Activated CD4-positive, alpha-beta T cell treated with anti-CD3 and anti-CD28 coated beads, Interleukin-2, amount 50 U/mL, for 16 hours (primary cell): ENCODE data around the gene OR4C46.
"Not testable (repeated sequence)": the region's sequence is repeated elsewhere in the genome, so short reads cannot be mapped to it uniquely, and the experiment has no call there.

Experiments used
- DNase-seq: peaks from one replicate; pipeline ENCODE4 v3.0.0-alpha.2; 2020

Gene OR4C46

DNA sequence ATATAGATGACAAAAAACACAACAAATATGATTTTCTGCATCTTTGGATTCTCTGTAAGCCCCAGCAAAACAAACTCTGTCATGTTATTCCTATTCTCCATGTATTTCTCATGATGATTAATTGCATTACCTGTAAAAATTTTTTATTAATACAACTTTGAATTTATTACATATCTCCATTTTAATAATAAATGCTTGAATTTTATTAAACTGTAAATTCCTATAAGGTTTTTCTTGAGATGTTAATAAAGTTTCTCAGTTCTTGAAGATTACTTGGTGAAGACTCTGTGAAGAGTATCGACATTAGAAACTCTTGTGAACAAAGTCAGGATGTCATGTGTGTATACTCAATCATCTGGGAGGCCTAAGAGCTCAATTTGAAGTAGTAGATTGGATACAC is at the start of gene OR4C46:
TSS of gene OR4C46 (minus strand) at position 101 of the 400 bp plus-strand sequence. CDS start at position 101, 0 bp downstream.
- DNase-seq = no peak

- not testable (repeated sequence) for DNase-seq
These were observed 41.8 kb upstream of the OR4C46 start for GRCh38 chr11:54645606-54646005.

- not testable (repeated sequence) for DNase-seq
These were observed 42.4 kb downstream of the OR4C46 start for GRCh38 chr11:54561439-54561838.

DNA sequence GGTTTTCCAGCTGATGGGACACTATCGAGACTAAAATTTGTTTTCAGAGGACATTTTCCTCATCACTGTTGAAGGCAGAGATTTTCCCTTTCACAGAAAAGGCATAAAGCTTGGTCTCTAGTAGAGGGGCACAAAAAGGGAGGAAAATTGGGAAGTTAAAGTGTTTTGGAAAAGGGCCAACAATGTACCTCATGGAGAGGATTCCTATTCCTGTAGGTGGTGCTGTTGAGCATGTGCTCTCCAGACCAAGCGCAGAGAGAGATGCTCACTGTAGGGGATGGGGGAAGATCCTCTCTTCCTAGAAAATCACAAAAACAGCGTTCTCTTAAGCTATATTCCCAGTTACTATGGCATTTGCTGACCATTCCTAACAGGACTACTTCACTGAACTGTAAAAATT is 44.9 kb downstream of the OR4C46 start:
- no peak for DNase-seq

- no peak for DNase-seq
These were observed 45.4 kb downstream of the OR4C46 start for GRCh38 chr11:54558407-54558806.
